Endothelial cell of umbilical vein (primary cell): ENCODE data around the gene CDC42EP3. TPM values are rescaled to one million over a fixed set of nuclear protein-coding genes. Genes with fewer than 3 reads are reported as not detected.

Experiments
- BruUV-seq: library from RNA; stranded (reverse); fragments of 400-500 nt; replicated peaks from 2 replicates; lab custom pipeline; 2021; lab: Mats Ljungman, UMichigan
- CTCF ChIA-PET: fragments of 300-600, 350-600 bp; sonication (Branson Sonifier 250); formaldehyde crosslinking; loops from one replicate; lab custom pipeline; 2021; ENCODE audit warnings: antibody characterized with exemption, inconsistent platforms; lab: Charles Lee
- POLR2A ChIA-PET: fragments of 300-600, 350-600 bp; sonication (Branson Sonifier 250); formaldehyde crosslinking; loops from one replicate; lab custom pipeline; 2021; ENCODE audit warnings: antibody characterized with exemption, inconsistent platforms; lab: Charles Lee
- DNase-seq: peaks from one replicate; pipeline ENCODE4 v3.0.0-alpha.2; 2011; ENCODE audit warnings: low read depth, low spot score
- FAIRE-seq: peaks from 2 replicates; lab custom pipeline; 2011; peaks lifted over from hg19 to GRCh38; lab: Jason Lieb, UNC
- H2AFZ ChIP-seq: 2 replicates; pipeline ENCODE4 v1.6.0; 2012; ENCODE audit warnings: low read depth, low read length, control low read depth, inconsistent platforms
- H3K27ac ChIP-seq: 2 replicates; pipeline ENCODE4 v1.5.1; 2011; ENCODE audit warnings: low read depth, mild to moderate bottlenecking, control low read depth, low read length, moderate library complexity; ENCODE audit not compliant: insufficient read depth
- H3K27me3 ChIP-seq, 2 experiments: 2 replicates each; pipeline versions ENCODE4 v1.6.0 to v1.6.1; 2011; ENCODE audit warnings: low read length in 2 of 2, mixed read lengths in 1 of 2; ENCODE audit not compliant: control insufficient read depth in 2 of 2, insufficient read depth in 2 of 2
- H3K36me3 ChIP-seq, 2 experiments: 2 replicates in 1 of 2; 3 replicates in 1 of 2; pipeline ENCODE4 v1.5.1; 2011; ENCODE audit warnings: low read length in 2 of 2, mild to moderate bottlenecking in 1 of 2, moderate library complexity in 1 of 2; ENCODE audit not compliant: control insufficient read depth in 2 of 2, insufficient read depth in 2 of 2; ENCODE audit errors: extremely low read depth in 1 of 2
- H3K4me1 ChIP-seq: 3 replicates; pipeline ENCODE4 v1.5.1; 2011; ENCODE audit warnings: mild to moderate bottlenecking, low read length; ENCODE audit not compliant: control insufficient read depth, insufficient read depth; ENCODE audit errors: extremely low read depth
- H3K4me2 ChIP-seq: 2 replicates; pipeline ENCODE4 v1.6.1; 2011; ENCODE audit warnings: low read length, control low read depth, mixed read lengths; ENCODE audit not compliant: insufficient read depth
- H3K4me3 ChIP-seq, 3 experiments: fragments of 200-600 bp in 1 of 3; sonication (generic), shearing (Covaris generic) in 1 of 3; replicated peaks in 1 of 3; 2 replicates each; pipeline ENCODE4 v1.5.1; 2011 to 2016; ENCODE audit warnings: control low read depth in 3 of 3, low read length in 3 of 3, mild to moderate bottlenecking in 2 of 3, inconsistent platforms in 1 of 3, low read depth in 1 of 3, moderate library complexity in 1 of 3; ENCODE audit not compliant: insufficient read depth in 1 of 3
- H3K79me2 ChIP-seq: 2 replicates; pipeline ENCODE4 v1.6.0; 2012; ENCODE audit warnings: low read length, inconsistent platforms; ENCODE audit not compliant: control insufficient read depth, insufficient read depth
- H3K9ac ChIP-seq: replicated peaks from 2 replicates; pipeline ENCODE3; 2011; ENCODE audit warnings: low read length, control low read depth; ENCODE audit not compliant: insufficient read depth; ENCODE audit errors: extremely low read depth
- H3K9me1 ChIP-seq: replicated peaks from 3 replicates; pipeline ENCODE4 v1.6.0; 2011; ENCODE audit warnings: mild to moderate bottlenecking, low read length; ENCODE audit not compliant: control insufficient read depth, insufficient read depth; ENCODE audit errors: extremely low read depth
- H3K9me3 ChIP-seq: replicated peaks from 2 replicates; pipeline ENCODE4 v1.5.1; 2012; ENCODE audit warnings: low read length, inconsistent platforms; ENCODE audit not compliant: control insufficient read depth, insufficient read depth
- H4K20me1 ChIP-seq: replicated peaks from 2 replicates; pipeline ENCODE3; 2011; ENCODE audit warnings: mild to moderate bottlenecking, low read length; ENCODE audit not compliant: control insufficient read depth, insufficient read depth; ENCODE audit errors: extremely low read depth
- CTCF ChIP-seq, 2 donors: IDR thresholded peaks; 1 replicate in 1 of 2; 2 replicates in 1 of 2; pipeline ENCODE4 v1.5.1; 2011; ENCODE audit warnings: low read length in 2 of 2, mild to moderate bottlenecking in 2 of 2, moderate library complexity in 2 of 2, control low read depth in 1 of 2, inconsistent platforms in 1 of 2, low read depth in 1 of 2; ENCODE audit not compliant: insufficient read depth in 1 of 2; ENCODE audit errors: extremely low read depth in 1 of 2
- EZH2 ChIP-seq: IDR thresholded peaks from 2 replicates; pipeline ENCODE4 v1.6.1; 2012; ENCODE audit warnings: borderline replicate concordance, low read depth, mild to moderate bottlenecking, moderate library complexity, low read length, inconsistent platforms; ENCODE audit not compliant: severe bottlenecking
- FOS ChIP-seq: IDR thresholded peaks from 2 replicates; pipeline ENCODE4 v1.6.1; 2011; ENCODE audit warnings: mild to moderate bottlenecking, low read length, moderate library complexity, borderline replicate concordance; ENCODE audit not compliant: insufficient read depth
- GATA2 ChIP-seq: IDR thresholded peaks from 2 replicates; pipeline ENCODE4 v1.7.0; 2011; ENCODE audit warnings: low read depth, mild to moderate bottlenecking, moderate library complexity, mixed read lengths, low read length; ENCODE audit not compliant: insufficient read length, insufficient read depth
- JUN ChIP-seq: IDR thresholded peaks from 2 replicates; pipeline ENCODE4 v1.6.1; 2011; ENCODE audit warnings: borderline replicate concordance, low read depth; ENCODE audit not compliant: insufficient read length, insufficient read depth
- MYC ChIP-seq: IDR thresholded peaks from one replicate; pipeline ENCODE4 v1.6.1; 2011; ENCODE audit warnings: mild to moderate bottlenecking, low read depth, low read length
- POLR2A ChIP-seq: IDR thresholded peaks from 2 replicates; pipeline ENCODE4 v1.6.1; 2012; ENCODE audit warnings: low read depth, mild to moderate bottlenecking, control low read depth, low read length
- POLR2AphosphoS5 ChIP-seq: IDR thresholded peaks from 2 replicates; pipeline ENCODE4 v1.6.1; 2012; ENCODE audit warnings: low read depth, mild to moderate bottlenecking, control low read depth, low read length, moderate library complexity; ENCODE audit not compliant: insufficient read depth
- dilution Hi-C: fragments of 300-500 bp; cut with MboI; formaldehyde crosslinking; loops from one replicate; pipeline ENCODE4 v1.15.0; 2019; ENCODE audit warnings: low sequenced_read_pairs; ENCODE audit not compliant: extremely low pct_ligation_motif_present
- intact Hi-C: fragments of 100-400 bp; cut with micrococcal nuclease; formaldehyde crosslinking; loops from one replicate; pipeline ENCODE4 v1.10.0; 2022
- polyA plus RNA-seq, 4 experiments: library from polyadenylated mRNA; depleted of rRNA in 3 of 4; stranded (reverse) in 3 of 4; unstranded in 1 of 4; fragments of >200 nt; gene quantifications; 2 replicates each; pipeline versions ENCODE4 v1.2.1 to v1.2.3, GENCODE V29; 2011 to 2012; ENCODE audit warnings: missing spikeins in 1 of 4
- total RNA-seq: library from RNA; stranded (reverse); gene quantifications from 2 replicates; pipeline ENCODE4 v1.2.3, GENCODE V29; 2021
- TF ChIP-seq, protein P1 (sequence below): IDR thresholded peaks from 2 replicates; pipeline ENCODE4 v1.6.1; 2011; ENCODE audit not compliant: insufficient read depth, insufficient read length

CDC42EP3 gene
- total and polyA plus RNA-seq, 2 donors (not counting 3 experiments of a cell fraction or from before 2014, with no cell fraction given), result 14.6 to 54.7 TPM

DNA sequence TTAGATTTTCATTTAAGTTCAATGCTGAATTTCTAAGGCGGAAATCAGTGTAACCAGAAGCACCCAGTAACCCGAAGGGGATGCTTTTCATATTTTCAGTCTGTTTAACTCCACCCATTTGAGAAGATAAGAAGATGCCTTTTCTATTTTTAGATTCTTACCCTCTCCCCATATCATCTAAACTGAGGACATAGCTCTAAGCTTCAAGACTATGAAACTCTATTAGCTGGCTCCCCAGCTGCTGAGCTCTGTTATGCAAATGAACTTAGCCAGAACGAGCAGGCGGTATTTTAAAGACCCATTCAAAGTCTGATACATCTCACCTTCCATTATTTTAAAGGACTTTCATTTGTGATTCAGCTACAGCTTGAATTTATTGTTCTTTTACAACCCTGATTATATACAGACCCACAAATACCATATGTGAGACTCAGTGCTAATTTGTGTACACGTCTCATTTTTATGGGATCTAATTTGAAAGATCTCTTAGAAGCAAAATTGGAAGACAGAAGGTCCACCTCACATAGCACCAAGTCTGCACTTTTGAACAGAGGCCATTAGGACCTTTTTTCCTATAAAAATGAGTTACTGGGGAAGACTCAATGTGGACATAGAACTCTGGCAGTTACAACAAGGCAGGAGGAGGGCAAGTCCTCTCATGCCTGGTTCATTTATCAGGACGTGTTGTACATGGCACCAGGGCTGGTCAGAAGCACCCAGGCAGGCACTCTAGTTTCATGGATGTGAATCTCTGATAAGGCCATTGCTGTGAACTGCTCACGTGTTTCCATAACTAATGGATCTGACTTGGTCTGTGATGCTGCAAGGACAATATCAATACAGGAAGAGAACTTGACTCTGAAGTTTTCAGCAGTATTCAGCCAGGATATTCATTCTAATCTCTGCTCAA is 16.3 kb downstream of the CDC42EP3 start:
- POLR2A ChIA-PET, result no interaction called here
- H3K36me3 ChIP-seq, result no peaks in the 10 kb centered on the region
- TF ChIP-seq CTCF (IDR thresholded peaks at IDR 0.05; ENCODE audit: extremely low read depth in 1 of 2, insufficient read depth in 1 of 2, low read depth in 1 of 2, low read length in 2 of 2), result no peak
- no peak for TF ChIP-seq JUN
- no peak for TF ChIP-seq POLR2AphosphoS5
- no peak for TF ChIP-seq MYC
- TF ChIP-seq GATA2, result no peak
- no peak for TF ChIP-seq POLR2A
- TF ChIP-seq EZH2, result no peak
- no peak for TF ChIP-seq FOS
- TF ChIP-seq, protein P1, sequence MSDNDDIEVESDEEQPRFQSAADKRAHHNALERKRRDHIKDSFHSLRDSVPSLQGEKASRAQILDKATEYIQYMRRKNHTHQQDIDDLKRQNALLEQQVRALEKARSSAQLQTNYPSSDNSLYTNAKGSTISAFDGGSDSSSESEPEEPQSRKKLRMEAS, result no peak

More for the DNA sequence above, 16.3 kb downstream of the CDC42EP3 start:
- Histone ChIP-seq H3K4me2 (peak overlapping the region; percentile 36), H3K4me1 (peaks cover 84% of the 10 kb centered on the region), H2AFZ (no peak overlapping the region), H3K27ac (peak overlapping the region; percentile 97), H3K4me3 (no peak overlapping the region), H4K20me1 (no peaks in the 10 kb centered on the region), H3K79me2 (peaks cover 88% of the 10 kb centered on the region), H3K9ac (peak overlapping the region; percentile 48), H3K9me3 (no peaks in the 10 kb centered on the region), H3K27me3 (no peaks in the 10 kb centered on the region), H3K9me1 (no peaks in the 10 kb centered on the region)
- BruUV-seq, result no TSS peak
- intact Hi-C loops, result loop anchor here (1.0 to 10.0 kb wide), 2 partner anchors 241 to 330 kb away; partner anchors contain the start of gene PRKD3
- FAIRE-seq (peak; percentile 68), DNase-seq (no peak)
- CTCF ChIA-PET, result interaction anchor here (0.8 to 3.9 kb wide), 11 partner anchors 9 to 259 kb away, joined by 3 to 28 read pairs (median 5); no protein-coding TSS in a partner anchor
- dilution Hi-C loops, result no loop called here
